ENCODE measurements around the gene ADAMTSL3. TPM values are rescaled to one million over a fixed set of nuclear protein-coding genes. Genes with fewer than 3 reads are reported as not detected.
A peak's percentile ranks its signal among the peaks of the same experiment; 100 is the strongest.
"Not testable (repeated sequence)": the region's sequence is repeated elsewhere in the genome, so short reads cannot be mapped to it uniquely, and the experiment has no call there.

The ADAMTSL3 gene
- total RNA-seq, 1 experiment from 2014 or later, result 1.8 TPM

DNA sequence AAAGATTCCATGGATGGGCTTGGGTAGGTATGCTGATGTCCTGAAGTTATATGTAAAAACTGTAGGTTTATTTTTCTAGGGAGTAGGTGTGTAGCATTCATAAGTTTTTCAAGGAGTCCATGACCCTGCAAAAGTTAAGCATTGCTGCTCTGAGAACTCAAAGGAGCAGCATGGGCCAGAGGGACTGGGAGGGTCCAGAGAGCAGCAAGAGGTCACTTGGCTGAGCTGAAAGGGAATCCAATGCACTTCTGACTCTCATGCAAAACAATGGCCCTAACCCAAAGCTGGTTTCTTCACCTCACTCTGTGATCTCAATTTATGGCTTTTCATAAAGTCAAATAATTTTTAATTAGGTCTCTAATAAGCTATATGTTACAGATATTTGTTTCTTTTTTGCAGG lies 383.4 kb downstream of the ADAMTSL3 start:
- H3K9me3 Mint-ChIP-seq, result no peaks in the 10 kb centered on the region

DNA sequence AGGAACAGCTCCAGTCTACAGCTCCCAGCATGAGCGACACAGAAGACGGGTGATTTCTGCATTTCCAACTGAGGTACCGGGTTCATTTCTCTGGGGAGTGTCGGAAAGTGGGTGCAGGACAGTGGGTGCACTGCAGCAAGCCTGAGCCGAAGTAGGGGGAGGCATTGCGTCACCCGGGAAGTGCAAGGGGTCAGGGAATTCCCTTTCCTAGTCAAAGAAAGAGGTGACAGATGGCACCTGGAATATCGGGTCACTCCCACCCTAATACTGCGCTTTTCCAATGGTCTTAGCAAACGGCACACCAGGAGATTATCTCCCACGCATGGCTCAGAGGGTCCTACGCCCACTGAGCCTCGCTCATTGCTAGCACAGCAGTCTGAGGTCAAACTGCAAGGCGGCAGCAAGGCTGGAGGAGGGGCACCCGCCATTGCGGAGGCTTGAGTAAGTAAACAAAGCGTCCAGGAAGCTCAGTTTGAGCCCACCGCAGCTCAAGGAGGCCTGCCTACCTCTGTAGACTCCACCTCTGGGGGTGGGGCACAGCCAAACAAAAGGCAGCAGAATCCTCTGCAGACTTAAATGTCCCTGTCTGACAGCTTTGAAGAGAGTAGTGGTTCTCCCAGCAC lies 388.6 kb downstream of the ADAMTSL3 start:
- H3K9me3 Mint-ChIP-seq, result peaks cover 18% of the 10 kb centered on the region
- H3K27me3 Mint-ChIP-seq (ENCODE audit: low read depth), result peaks cover 12% of the 10 kb centered on the region
- H3K36me3 Mint-ChIP-seq, POLR2A ChIA-PET, H3K27ac Mint-ChIP-seq, CTCF ChIA-PET: not testable (repeated sequence)
- peak overlapping the region; percentile 41 for H3K4me3 Mint-ChIP-seq
- TF ChIP-seq FOXK1 (CRISPR knock-in tag; IDR thresholded peaks at IDR 0.05), result peak; percentile 24; the same call in 1 of the 2 replicates
- TF ChIP-seq FOXP1 (CRISPR knock-in tag; IDR thresholded peaks at IDR 0.05; ENCODE audit: borderline replicate concordance), result 0 out of 2 replicates have a peak, but pooled peaks have one; percentile 22
- ATAC-seq, result peak; percentile 80
- peaks cover 14% of the 10 kb centered on the region for H3K4me1 Mint-ChIP-seq
- DNase-seq (ENCODE audit: low spot score), result peak; percentile 42

More for the DNA sequence above, 383.4 kb downstream of the ADAMTSL3 start:
- DNase-seq (ENCODE audit: low spot score) (no peak), ATAC-seq (no peak)
- no peak for TF ChIP-seq ZNF138 (CRISPR knock-in tag; conservative IDR thresholded peaks at IDR 0.05)
- TF ChIP-seq, protein P1, sequence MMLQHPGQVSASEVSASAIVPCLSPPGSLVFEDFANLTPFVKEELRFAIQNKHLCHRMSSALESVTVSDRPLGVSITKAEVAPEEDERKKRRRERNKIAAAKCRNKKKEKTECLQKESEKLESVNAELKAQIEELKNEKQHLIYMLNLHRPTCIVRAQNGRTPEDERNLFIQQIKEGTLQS (CRISPR knock-in tag; conservative IDR thresholded peaks at IDR 0.05), result no peak
- TF ChIP-seq, protein P2, sequence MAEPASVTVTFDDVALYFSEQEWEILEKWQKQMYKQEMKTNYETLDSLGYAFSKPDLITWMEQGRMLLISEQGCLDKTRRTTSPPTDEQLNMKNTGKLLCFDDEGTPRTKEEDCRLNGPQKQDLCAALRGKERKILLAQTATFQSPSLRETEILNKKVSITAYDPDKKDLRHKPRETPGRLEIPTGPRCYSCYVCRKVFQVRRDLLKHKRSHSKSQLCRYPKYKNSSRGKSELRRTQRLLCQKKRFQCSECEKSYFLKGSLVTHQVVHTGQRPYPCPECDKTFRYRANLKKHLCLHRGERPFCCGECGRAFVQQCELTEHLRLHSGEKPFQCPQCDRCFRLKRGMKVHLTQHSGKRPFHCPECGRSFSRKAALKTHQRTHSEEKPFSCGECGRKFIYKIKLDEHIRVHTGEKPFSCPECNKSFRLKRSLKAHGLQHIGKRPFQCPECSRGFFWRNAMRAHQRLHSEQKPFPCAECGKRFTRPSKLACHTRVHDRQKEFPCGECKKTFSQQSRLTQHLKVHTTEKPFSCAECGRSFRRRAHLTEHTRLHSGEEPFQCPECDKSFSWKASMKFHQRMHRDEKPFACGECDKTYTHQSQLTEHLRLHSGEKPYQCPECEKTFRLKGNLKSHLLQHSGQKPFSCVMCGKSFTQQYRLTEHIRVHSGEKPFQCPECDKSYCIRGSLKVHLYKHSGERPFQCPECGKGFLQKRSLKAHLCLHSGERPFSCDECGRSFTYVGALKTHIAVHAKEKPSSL (CRISPR knock-in tag; conservative IDR thresholded peaks at IDR 0.05), result no peak
- no peak overlapping the region for H3K27ac Mint-ChIP-seq
- ChIA-PET POLR2A (no interaction called here), CTCF (no interaction called here)
- H3K36me3 Mint-ChIP-seq, result no peaks in the 10 kb centered on the region
- H3K4me3 Mint-ChIP-seq, result no peak overlapping the region
- peaks cover 3% of the 10 kb centered on the region for H3K27me3 Mint-ChIP-seq (ENCODE audit: low read depth)
- peaks cover 4% of the 10 kb centered on the region for H3K4me1 Mint-ChIP-seq

DNA sequence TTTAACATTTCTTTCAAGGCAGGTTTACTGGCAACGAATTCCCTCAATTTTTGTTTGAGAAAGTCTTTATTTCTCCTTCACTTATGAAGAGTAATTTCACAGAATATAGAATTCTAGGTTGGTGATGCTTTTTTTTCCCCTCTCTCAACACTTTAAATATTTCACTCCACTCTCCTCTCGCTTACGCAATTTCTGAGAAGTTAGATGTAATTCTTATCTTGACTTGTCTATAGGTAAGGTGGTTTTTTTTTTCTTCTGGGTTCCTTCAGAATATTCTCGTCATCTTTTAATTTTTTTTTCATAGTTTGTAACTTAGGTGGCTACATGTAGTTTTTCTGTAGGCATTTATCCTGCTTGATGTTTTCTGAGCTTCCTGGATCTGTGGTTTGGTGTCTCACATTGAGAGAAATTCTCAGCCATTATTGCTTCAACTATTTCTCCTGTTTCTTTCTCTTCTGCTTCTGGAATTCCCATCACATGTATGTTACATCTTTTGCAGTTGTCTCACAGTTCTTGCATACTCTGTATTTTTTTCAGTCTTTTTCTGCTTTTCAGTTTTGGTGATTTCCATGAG lies 392.2 kb downstream of the ADAMTSL3 start:
- Mint-ChIP-seq H3K4me1 (peaks cover 14% of the 10 kb centered on the region), H3K9me3 (peaks cover 20% of the 10 kb centered on the region), H3K4me3 (no peak overlapping the region), H3K27ac (no peak overlapping the region), H3K36me3 (no peaks in the 10 kb centered on the region), H3K27me3 (ENCODE audit: low read depth) (peaks cover 8% of the 10 kb centered on the region)
- TF ChIP-seq FOXP1 (CRISPR knock-in tag; IDR thresholded peaks at IDR 0.05; ENCODE audit: borderline replicate concordance) (no peak), HMGA2 (CRISPR knock-in tag; IDR thresholded peaks at IDR 0.05) (no peak), CREM (CRISPR knock-in tag; IDR thresholded peaks at IDR 0.05) (no peak), FOXK1 (CRISPR knock-in tag; IDR thresholded peaks at IDR 0.05) (no peak), ZNF232 (CRISPR knock-in tag; IDR thresholded peaks at IDR 0.05) (no peak)
- TF ChIP-seq, protein P3, sequence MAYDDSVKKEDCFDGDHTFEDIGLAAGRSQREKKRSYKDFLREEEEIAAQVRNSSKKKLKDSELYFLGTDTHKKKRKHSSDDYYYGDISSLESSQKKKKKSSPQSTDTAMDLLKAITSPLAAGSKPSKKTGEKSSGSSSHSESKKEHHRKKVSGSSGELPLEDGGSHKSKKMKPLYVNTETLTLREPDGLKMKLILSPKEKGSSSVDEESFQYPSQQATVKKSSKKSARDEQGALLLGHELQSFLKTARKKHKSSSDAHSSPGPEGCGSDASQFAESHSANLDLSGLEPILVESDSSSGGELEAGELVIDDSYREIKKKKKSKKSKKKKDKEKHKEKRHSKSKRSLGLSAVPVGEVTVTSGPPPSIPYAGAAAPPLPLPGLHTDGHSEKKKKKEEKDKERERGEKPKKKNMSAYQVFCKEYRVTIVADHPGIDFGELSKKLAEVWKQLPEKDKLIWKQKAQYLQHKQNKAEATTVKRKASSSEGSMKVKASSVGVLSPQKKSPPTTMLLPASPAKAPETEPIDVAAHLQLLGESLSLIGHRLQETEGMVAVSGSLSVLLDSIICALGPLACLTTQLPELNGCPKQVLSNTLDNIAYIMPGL (CRISPR knock-in tag; IDR thresholded peaks at IDR 0.05), result no peak
- TF ChIP-seq, protein P4, sequence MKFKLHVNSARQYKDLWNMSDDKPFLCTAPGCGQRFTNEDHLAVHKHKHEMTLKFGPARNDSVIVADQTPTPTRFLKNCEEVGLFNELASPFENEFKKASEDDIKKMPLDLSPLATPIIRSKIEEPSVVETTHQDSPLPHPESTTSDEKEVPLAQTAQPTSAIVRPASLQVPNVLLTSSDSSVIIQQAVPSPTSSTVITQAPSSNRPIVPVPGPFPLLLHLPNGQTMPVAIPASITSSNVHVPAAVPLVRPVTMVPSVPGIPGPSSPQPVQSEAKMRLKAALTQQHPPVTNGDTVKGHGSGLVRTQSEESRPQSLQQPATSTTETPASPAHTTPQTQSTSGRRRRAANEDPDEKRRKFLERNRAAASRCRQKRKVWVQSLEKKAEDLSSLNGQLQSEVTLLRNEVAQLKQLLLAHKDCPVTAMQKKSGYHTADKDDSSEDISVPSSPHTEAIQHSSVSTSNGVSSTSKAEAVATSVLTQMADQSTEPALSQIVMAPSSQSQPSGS (CRISPR knock-in tag; IDR thresholded peaks at IDR 0.05; ENCODE audit: borderline replicate concordance, low read depth), result no peak
- TF ChIP-seq, protein P5, sequence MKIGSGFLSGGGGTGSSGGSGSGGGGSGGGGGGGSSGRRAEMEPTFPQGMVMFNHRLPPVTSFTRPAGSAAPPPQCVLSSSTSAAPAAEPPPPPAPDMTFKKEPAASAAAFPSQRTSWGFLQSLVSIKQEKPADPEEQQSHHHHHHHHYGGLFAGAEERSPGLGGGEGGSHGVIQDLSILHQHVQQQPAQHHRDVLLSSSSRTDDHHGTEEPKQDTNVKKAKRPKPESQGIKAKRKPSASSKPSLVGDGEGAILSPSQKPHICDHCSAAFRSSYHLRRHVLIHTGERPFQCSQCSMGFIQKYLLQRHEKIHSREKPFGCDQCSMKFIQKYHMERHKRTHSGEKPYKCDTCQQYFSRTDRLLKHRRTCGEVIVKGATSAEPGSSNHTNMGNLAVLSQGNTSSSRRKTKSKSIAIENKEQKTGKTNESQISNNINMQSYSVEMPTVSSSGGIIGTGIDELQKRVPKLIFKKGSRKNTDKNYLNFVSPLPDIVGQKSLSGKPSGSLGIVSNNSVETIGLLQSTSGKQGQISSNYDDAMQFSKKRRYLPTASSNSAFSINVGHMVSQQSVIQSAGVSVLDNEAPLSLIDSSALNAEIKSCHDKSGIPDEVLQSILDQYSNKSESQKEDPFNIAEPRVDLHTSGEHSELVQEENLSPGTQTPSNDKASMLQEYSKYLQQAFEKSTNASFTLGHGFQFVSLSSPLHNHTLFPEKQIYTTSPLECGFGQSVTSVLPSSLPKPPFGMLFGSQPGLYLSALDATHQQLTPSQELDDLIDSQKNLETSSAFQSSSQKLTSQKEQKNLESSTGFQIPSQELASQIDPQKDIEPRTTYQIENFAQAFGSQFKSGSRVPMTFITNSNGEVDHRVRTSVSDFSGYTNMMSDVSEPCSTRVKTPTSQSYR (CRISPR knock-in tag; IDR thresholded peaks at IDR 0.05), result no peak
- TF ChIP-seq, protein P6, sequence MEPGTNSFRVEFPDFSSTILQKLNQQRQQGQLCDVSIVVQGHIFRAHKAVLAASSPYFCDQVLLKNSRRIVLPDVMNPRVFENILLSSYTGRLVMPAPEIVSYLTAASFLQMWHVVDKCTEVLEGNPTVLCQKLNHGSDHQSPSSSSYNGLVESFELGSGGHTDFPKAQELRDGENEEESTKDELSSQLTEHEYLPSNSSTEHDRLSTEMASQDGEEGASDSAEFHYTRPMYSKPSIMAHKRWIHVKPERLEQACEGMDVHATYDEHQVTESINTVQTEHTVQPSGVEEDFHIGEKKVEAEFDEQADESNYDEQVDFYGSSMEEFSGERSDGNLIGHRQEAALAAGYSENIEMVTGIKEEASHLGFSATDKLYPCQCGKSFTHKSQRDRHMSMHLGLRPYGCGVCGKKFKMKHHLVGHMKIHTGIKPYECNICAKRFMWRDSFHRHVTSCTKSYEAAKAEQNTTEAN (CRISPR knock-in tag; IDR thresholded peaks at IDR 0.05), result no peak
- no peak for DNase-seq (ENCODE audit: low spot score)
- no peak for ATAC-seq
- CTCF ChIA-PET, result interaction anchor here (1.1 kb wide), 1 partner anchor 11 kb away, joined by 5 read pairs; no protein-coding TSS in a partner anchor
- POLR2A ChIA-PET, result no interaction called here

DNA sequence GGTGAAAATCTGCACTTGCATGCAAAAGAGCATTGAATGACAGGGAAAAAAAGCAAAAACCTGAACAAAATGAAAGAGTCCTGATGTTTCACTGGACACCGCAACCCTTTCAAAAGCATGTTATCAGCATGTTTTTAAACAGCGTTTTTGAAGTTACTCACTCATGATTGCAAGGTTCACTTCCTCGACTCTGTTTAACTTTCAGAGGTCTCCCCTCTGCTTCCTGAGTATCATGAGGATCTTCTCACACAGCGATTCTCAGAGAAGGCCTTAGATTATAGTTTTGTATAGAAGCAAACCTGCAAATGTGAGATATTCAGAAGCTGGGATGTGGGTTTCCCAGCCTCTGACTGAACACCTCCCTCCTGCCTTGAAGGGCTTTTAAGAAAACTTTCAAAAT lies 395.6 kb downstream of the ADAMTSL3 start:
- H3K27me3 Mint-ChIP-seq (ENCODE audit: low read depth); H3K4me3 Mint-ChIP-seq; DNase-seq (ENCODE audit: low spot score); H3K4me1 Mint-ChIP-seq; H3K27ac Mint-ChIP-seq; ATAC-seq; H3K36me3 Mint-ChIP-seq; CTCF ChIA-PET; POLR2A ChIA-PET: not testable (repeated sequence)
- H3K9me3 Mint-ChIP-seq, result peaks cover 25% of the 10 kb centered on the region
